DMS79 (cell line): ENCODE data around the gene ANKRD12.

Experiments used
- DNase-seq: peaks from one replicate; lab custom pipeline; 2025; lab: John Stamatoyannopoulos, UW

The ANKRD12 gene

DNA sequence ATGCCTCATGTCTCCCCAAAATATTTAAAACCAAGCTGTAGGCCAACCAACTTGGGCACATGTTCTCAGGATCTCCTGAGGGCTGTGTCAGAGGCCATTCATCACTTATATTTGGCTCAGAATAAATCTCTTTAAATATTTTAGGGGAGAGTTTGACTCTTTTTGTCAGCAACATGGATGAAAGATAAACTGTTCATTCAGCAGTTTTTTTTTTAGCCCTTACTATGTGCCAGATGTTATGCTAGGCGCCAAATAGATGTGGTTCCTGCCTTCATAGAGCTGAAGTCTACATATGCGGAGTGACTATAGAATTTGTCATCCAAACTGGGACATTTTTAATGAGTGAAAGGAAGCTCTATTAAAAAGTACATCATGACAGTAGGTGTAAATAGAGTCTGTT, 155.5 kb downstream of the ANKRD12 start:
- DNase-seq = no peak

- no peak for DNase-seq
Observed at GRCh38 chr18:9293948-9294347, 157.4 kb downstream of the ANKRD12 start.

- no peak for DNase-seq
Observed at GRCh38 chr18:9296233-9297006, 159.8 kb downstream of the ANKRD12 start.

GRCh38 chr18:9297007-9297393, 160.4 kb downstream of the ANKRD12 start:
- no peak for DNase-seq

GRCh38 chr18:9304388-9305070, 167.9 kb downstream of the ANKRD12 start:
- DNase-seq = no peak

GRCh38 chr18:9319333-9319732, 182.8 kb downstream of the ANKRD12 start:
- no peak for DNase-seq

DNA sequence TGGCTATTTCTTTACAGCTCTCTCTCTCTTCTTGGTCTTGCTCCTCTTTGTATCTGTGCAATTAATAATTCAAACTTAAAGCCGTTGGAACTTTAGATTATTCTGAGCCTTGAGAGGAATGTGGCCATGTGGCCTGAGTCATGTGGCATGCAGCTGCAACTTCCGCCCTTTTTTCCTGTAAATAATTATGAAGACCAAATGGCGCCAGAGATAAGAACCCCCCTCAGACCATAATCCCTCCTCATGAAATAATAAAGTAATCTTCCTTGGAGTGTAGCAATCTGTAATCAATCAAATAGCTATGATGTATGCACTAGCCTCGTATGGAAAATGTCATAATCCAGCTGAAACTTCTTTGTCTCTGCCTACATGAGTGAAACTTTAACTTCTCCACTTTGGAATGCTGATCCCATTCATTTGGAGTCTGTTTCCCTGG, 184.5 kb downstream of the ANKRD12 start:
- no peak for DNase-seq

DNA sequence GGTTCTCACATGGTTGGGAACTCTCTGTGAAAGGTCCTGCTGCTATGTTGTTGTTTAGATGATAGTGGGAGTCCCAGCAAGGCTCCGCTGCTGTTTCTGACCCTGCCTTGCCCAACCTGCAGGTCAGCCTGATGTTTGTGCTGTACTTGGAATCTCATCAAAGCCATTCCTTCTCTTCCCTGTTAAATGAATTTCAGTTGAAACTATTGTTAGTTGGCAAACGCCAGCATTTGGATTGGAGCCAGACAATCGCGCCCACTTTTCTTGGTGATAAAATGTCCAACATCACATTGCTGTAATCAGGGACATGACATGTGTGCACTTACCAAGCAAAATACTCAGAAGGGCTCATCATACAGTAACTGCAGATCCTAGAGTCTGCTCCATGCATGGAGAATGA, 185.2 kb downstream of the ANKRD12 start:
- DNase-seq = no peak

DNA sequence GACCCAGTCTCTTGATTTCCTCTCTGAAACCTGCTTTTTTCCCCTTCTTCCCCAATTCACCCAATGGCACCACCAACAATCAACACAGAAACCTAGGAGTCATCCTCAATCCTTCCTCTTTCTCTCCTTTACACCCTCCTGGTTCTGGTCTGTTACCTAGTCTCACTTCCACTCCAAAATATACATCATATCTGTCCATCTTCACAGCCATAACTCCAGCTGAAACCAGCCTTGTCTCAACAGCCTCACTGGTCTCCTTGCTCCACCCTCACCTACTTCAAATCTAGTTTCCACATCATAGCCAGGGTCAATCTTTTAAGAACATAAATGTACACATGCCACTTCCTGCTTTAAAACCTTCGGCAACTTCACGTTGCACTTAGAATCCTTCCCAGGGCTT, 186.2 kb downstream of the ANKRD12 start:
- no peak for DNase-seq

- DNase-seq = no peak
Observed at GRCh38 chr18:9323750-9324445, 187.3 kb downstream of the ANKRD12 start.

DNA sequence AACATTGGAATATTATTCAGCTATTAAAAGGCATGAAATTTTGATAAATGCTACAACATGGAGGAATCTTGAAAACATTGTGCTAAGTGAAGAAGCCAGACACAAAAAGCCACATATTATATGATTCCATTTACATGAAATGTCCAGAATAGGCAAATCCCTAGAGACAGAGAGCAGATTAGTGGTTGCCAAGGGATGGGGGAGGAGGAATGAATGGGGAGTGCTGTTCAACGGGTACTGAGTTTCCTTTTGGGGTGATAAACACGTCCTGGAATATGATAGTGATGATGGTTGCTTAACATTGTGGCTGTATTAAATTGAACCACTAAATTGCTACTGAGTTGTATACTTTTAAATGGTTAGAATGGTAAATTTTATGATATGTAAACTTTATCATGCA, 189.1 kb downstream of the ANKRD12 start:
- no peak for DNase-seq

GRCh38 chr18:9328776-9329175, 192.2 kb downstream of the ANKRD12 start:
- no peak for DNase-seq

DNA sequence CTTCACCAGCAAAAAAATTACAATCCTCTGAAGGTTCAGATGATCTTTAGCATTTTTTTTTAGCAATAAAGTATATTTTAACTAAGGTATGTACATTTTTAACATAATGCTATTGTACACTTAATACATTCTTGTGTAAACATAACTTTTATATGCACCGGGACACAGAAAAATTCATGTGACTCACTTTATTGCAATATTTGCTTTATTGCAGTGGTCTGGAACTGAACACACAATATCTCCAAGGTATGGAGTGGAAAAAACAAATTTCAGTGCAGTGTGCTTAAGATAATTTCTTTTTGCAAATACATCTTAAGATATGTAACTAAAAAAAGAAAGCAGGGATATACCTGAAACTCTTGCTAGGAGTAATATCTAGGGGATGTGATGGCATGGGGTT, 192.9 kb downstream of the ANKRD12 start:
- DNase-seq = no peak

DNA sequence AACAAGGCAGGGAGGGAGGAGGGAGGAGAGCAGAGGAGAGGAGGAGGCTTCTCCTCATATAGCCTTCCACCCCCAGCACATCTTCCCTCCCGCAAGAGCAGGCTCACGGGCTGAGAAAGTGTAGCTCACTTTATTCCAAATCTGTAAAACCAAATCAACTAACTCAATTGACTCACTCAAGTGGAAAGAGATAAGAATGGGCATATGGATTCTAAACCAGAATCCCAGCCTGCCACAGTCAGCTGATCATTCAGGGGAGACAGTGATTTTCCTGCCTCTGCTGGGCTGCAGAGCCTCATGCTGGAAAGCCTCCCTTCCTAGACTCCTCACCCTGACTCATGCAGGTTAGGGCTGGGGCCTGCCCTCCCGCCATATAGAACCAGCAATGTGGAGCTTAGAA, 193.8 kb downstream of the ANKRD12 start:
- DNase-seq = no peak

GRCh38 chr18:9333441-9334328, 197.1 kb downstream of the ANKRD12 start:
- DNase-seq = no peak

- peak; percentile 67 for DNase-seq
Observed at GRCh38 chr18:9334329-9334972, 197.9 kb downstream of the ANKRD12 start, which contains the start of gene TWSG1. TSS of gene TWSG1 (plus strand) at chr18:9334773. CDS start at chr18:9337230, 2,457 bp downstream.

- no peak for DNase-seq
Observed at GRCh38 chr18:9334973-9335696, 198.6 kb downstream of the ANKRD12 start.
